CD14-positive monocyte (primary cell): ENCODE results near the gene PHYHD1. TPM values are rescaled to one million over a fixed set of nuclear protein-coding genes. Genes with fewer than 3 reads are reported as not detected.

ENCODE experiments used
- DNase-seq, 3 donors: peaks; one replicate each; pipeline ENCODE4 v3.0.0-alpha.2; 2011 to 2022
- H2AFZ ChIP-seq: 2 replicates; pipeline ENCODE4 v1.6.0; 2012; ENCODE audit warnings: mild to moderate bottlenecking, low read depth, low read length, inconsistent platforms; ENCODE audit not compliant: insufficient read depth, poor library complexity, severe bottlenecking
- H3K27ac ChIP-seq, 2 donors: 1 replicate in 1 of 2; 2 replicates in 1 of 2; pipeline ENCODE4 v1.5.1; 2012 to 2013; ENCODE audit warnings: low read length in 2 of 2, control low read depth in 1 of 2, inconsistent platforms in 1 of 2, low read depth in 1 of 2, mild to moderate bottlenecking in 1 of 2
- H3K27me3 ChIP-seq, 2 donors: one replicate each; pipeline versions ENCODE4 v1.6.0 to v1.6.1; 2011 to 2013; ENCODE audit warnings: low read length in 2 of 2; ENCODE audit not compliant: control insufficient read depth in 2 of 2, insufficient read depth in 2 of 2
- H3K36me3 ChIP-seq, 2 donors: replicated peaks in 1 of 2; 1 replicate in 1 of 2; 2 replicates in 1 of 2; pipeline versions ENCODE4 v1.5.1 to v1.6.1; 2012 to 2013; ENCODE audit warnings: low read length in 2 of 2, control low read depth in 1 of 2, inconsistent platforms in 1 of 2, mild to moderate bottlenecking in 1 of 2; ENCODE audit not compliant: insufficient read depth in 2 of 2, control insufficient read depth in 1 of 2
- H3K4me1 ChIP-seq, 2 donors: 1 replicate in 1 of 2; 2 replicates in 1 of 2; pipeline versions ENCODE4 v1.5.1 to v1.6.1; 2012 to 2013; ENCODE audit warnings: low read length in 2 of 2, control low read depth in 1 of 2, inconsistent platforms in 1 of 2, mild to moderate bottlenecking in 1 of 2, moderate library complexity in 1 of 2; ENCODE audit not compliant: insufficient read depth in 2 of 2, control insufficient read depth in 1 of 2
- H3K4me2 ChIP-seq: replicated peaks from 2 replicates; pipeline ENCODE3; 2012; ENCODE audit warnings: low read length, moderate library complexity, mild to moderate bottlenecking; ENCODE audit not compliant: poor library complexity, severe bottlenecking; ENCODE audit errors: extremely low read depth
- H3K4me3 ChIP-seq, 3 experiments: fragments of 200-600 bp in 1 of 3; sonication (generic) in 1 of 3; replicated peaks in 1 of 3; 1 replicate in 2 of 3; 2 replicates in 1 of 3; pipeline ENCODE4 v1.5.1; 2011 to 2013; ENCODE audit warnings: low read length in 3 of 3, mild to moderate bottlenecking in 3 of 3, control low read depth in 2 of 3, low read depth in 2 of 3, inconsistent platforms in 1 of 3, moderate library complexity in 1 of 3
- H3K79me2 ChIP-seq: 2 replicates; pipeline ENCODE4 v1.6.0; 2012; ENCODE audit warnings: mild to moderate bottlenecking, control low read depth, inconsistent platforms, low read length, moderate library complexity; ENCODE audit not compliant: insufficient read depth
- H3K9ac ChIP-seq: 2 replicates; pipeline ENCODE4 v1.6.0; 2017; ENCODE audit warnings: low read length, mild to moderate bottlenecking; ENCODE audit not compliant: insufficient read depth, poor library complexity, severe bottlenecking
- H3K9me3 ChIP-seq, 2 donors: replicated peaks in 1 of 2; 1 replicate in 1 of 2; 2 replicates in 1 of 2; pipeline versions ENCODE4 v1.5.1 to v1.6.1; 2012 to 2013; ENCODE audit warnings: low read length in 2 of 2, control low read depth in 1 of 2; ENCODE audit not compliant: control insufficient read depth in 1 of 2, insufficient read depth in 1 of 2
- H4K20me1 ChIP-seq: 2 replicates; pipeline ENCODE4 v1.6.0; 2012; ENCODE audit warnings: mild to moderate bottlenecking, low read length, control low read depth, moderate library complexity; ENCODE audit not compliant: insufficient read depth
- H3K27ac Mint-ChIP-seq, 7 donors: one replicate each; pipeline ENCODE4 v1.8.0; 2020; ENCODE audit warnings: mild to moderate bottlenecking in 7 of 7, mixed read lengths in 7 of 7, moderate library complexity in 6 of 7, inconsistent platforms in 2 of 7
- H3K27me3 Mint-ChIP-seq, 3 donors: one replicate each; pipeline ENCODE4 v1.8.0; 2021 to 2022; ENCODE audit warnings: low read depth in 3 of 3, mild to moderate bottlenecking in 3 of 3, mixed read lengths in 3 of 3, moderate library complexity in 3 of 3, inconsistent platforms in 1 of 3
- H3K36me3 Mint-ChIP-seq, 2 donors: one replicate each; pipeline ENCODE4 v1.8.0; 2020; ENCODE audit warnings: mixed read lengths in 2 of 2, inconsistent platforms in 1 of 2, mild to moderate bottlenecking in 1 of 2
- H3K4me1 Mint-ChIP-seq: one replicate; pipeline ENCODE4 v1.8.0; 2020; ENCODE audit warnings: mild to moderate bottlenecking, mixed read lengths
- H3K4me3 Mint-ChIP-seq, 2 donors: one replicate each; pipeline ENCODE4 v1.8.0; 2020; ENCODE audit warnings: mild to moderate bottlenecking in 2 of 2, mixed read lengths in 2 of 2, moderate library complexity in 1 of 2
- H3K9me3 Mint-ChIP-seq, 7 donors: one replicate each; pipeline ENCODE4 v1.8.0; 2020 to 2022; ENCODE audit warnings: mixed read lengths in 7 of 7, mild to moderate bottlenecking in 6 of 7, moderate library complexity in 6 of 7, inconsistent platforms in 2 of 7
- WGBS: methylation state at CpG from one replicate; pipeline ENCODE4 v1.1.5; 2013; ENCODE audit warnings: missing lambda C conversion rate; ENCODE audit not compliant: insufficient coverage; 5-methylcytosine and 5-hydroxymethylcytosine counted together
- intact Hi-C, 2 donors: fragments of 100-400 bp; cut with micrococcal nuclease; formaldehyde crosslinking; loops; one replicate each; pipeline versions ENCODE4 v1.15.0 to v1.15.1; 2023
- polyA plus RNA-seq, 3 donors: library from polyadenylated mRNA; depleted of rRNA in 1 of 3; unstranded in 2 of 3; stranded (reverse) in 1 of 3; fragments of 300-500 nt in 2 of 3; fragments of >200 nt in 1 of 3; fragmentation: Illumina TruSeq in 2 of 3; gene quantifications; 1 replicate in 2 of 3; 2 replicates in 1 of 3; pipeline ENCODE4 v1.2.3, GENCODE V29; 2012 to 2021
- TF ChIP-seq, protein P1 (sequence below): fragments of 200-600 bp; IDR thresholded peaks from one replicate; pipeline ENCODE4 v1.8.0; 2022; ENCODE audit warnings: antibody characterized with exemption, mild to moderate bottlenecking

The PHYHD1 gene
- polyA plus RNA-seq, 3 donors, result 0.29 TPM; not detected in 2

DNA sequence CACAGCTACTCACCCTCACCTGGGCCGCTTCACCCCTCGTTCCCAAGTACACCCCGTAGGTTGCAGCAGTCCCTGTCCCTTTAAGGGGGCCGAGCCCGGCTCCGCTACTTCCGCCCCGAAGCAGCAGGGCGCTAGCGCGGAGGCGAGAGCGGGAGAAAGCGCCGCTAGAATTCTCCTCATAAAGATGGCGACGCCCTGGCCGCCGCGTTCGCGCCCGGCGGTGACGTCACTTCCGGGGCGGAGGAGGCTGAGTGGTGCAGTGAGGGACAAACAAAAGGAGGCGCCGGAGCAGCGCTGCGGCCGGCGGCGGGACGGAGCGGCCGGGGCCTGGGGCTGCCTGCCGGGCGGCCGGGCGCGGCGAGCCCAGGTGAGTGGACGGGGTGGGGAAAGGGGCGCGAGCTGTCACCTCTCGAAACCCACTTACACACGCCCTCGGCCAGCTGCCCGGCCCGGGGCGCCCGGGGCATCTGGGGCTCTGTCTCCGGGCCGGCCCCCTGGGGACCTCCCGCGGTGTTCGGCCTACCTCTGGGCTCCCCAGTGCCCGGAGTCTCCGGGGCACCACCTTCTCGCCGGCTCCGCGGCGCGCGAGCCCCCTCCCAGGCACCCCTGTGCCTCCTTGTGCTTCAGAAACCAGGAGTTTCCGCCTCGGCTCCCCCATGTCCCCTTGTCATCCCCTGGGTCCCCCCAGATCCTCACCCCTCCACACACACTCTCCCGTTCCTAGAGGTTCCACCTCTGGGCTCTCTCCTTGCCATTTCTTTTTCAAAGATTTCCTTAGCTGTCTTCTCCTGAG lies 38.7 kb upstream of the PHYHD1 start, which contains the start of the genes KYAT1 and LRRC8A:
Gene KYAT1, minus strand, starts transcription at position 67 of the 793 bp plus-strand sequence. CDS start 36,545 bp downstream, outside the sequence.
Gene LRRC8A, plus strand, starts transcription at position 250 of the 793 bp plus-strand sequence. CDS start 25,032 bp downstream, outside the sequence.
- Histone ChIP-seq H3K4me1 (peaks cover 16 to 21% of the 10 kb centered on the region in 2 donors), H3K9ac (peak within 1 kb of the TSS; percentile 88), H3K27me3 (no peaks in the 10 kb centered on the region), H4K20me1 (peaks cover 24% of the 10 kb centered on the region), H3K4me3 (peak within 1 kb of the TSS; percentile 75 to 99 (median 89)), H3K4me2 (peak within 1 kb of the TSS; percentile 86), H3K9me3 (no peaks in the 10 kb centered on the region), H2AFZ (peak within 1 kb of the TSS; percentile 96), H3K79me2 (peaks cover 42% of the 10 kb centered on the region), H3K36me3 (peaks cover 13 to 22% of the 10 kb centered on the region in 2 donors), H3K27ac (peak within 1 kb of the TSS; percentile 27 to 84)
- TF ChIP-seq, protein P1, sequence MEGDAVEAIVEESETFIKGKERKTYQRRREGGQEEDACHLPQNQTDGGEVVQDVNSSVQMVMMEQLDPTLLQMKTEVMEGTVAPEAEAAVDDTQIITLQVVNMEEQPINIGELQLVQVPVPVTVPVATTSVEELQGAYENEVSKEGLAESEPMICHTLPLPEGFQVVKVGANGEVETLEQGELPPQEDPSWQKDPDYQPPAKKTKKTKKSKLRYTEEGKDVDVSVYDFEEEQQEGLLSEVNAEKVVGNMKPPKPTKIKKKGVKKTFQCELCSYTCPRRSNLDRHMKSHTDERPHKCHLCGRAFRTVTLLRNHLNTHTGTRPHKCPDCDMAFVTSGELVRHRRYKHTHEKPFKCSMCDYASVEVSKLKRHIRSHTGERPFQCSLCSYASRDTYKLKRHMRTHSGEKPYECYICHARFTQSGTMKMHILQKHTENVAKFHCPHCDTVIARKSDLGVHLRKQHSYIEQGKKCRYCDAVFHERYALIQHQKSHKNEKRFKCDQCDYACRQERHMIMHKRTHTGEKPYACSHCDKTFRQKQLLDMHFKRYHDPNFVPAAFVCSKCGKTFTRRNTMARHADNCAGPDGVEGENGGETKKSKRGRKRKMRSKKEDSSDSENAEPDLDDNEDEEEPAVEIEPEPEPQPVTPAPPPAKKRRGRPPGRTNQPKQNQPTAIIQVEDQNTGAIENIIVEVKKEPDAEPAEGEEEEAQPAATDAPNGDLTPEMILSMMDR, result no peak
- Mint-ChIP-seq H3K4me3 (peak within 1 kb of the TSS; percentile 94 to 98), H3K27me3 (peaks cover 0 to 1% (median 0%) of the 10 kb centered on the region in 3 donors), H3K27ac (peak within 1 kb of the TSS; percentile 84 to 96 (median 90)), H3K9me3 (peaks cover 0 to 3% (median 0%) of the 10 kb centered on the region in 7 donors), H3K36me3 (peaks cover 18 to 25% of the 10 kb centered on the region in 2 donors), H3K4me1 (peaks cover 27% of the 10 kb centered on the region)
- DNase-seq, result peak; percentile 94 to 97 (median 95)
- intact Hi-C loops, result loop anchor here (5.0 to 10.0 kb wide), 2 partner anchors 63 to 110 kb away; partner anchors contain the start of genes DOLK (in 1 of the 2), NUP188 (in 1 of the 2) and ZER1 (in 1 of the 2)
- WGBS, result under 1% methylated on average over 60 of the region's 70 CpGs
